ENCODE measurements around the gene UBE2R2. TPM values are rescaled to one million over a fixed set of nuclear protein-coding genes. Genes with fewer than 3 reads are reported as not detected.

The UBE2R2 gene
- total RNA-seq, 1 donor from 2014 or later = 90.1 TPM

- Mint-ChIP-seq H3K4me1 (ENCODE audit: low read depth, unreplicated experiment) (no peaks in the 10 kb centered on the region), H3K36me3 (ENCODE audit: unreplicated experiment) (no peaks in the 10 kb centered on the region), H3K4me3 (ENCODE audit: unreplicated experiment) (no peak overlapping the region), H3K27ac (ENCODE audit: unreplicated experiment) (no peak overlapping the region), H3K9me3 (ENCODE audit: unreplicated experiment) (peaks cover 5% of the 10 kb centered on the region), H3K27me3 (ENCODE audit: unreplicated experiment) (peaks cover 5% of the 10 kb centered on the region)
- TF ChIP-seq, protein P1, sequence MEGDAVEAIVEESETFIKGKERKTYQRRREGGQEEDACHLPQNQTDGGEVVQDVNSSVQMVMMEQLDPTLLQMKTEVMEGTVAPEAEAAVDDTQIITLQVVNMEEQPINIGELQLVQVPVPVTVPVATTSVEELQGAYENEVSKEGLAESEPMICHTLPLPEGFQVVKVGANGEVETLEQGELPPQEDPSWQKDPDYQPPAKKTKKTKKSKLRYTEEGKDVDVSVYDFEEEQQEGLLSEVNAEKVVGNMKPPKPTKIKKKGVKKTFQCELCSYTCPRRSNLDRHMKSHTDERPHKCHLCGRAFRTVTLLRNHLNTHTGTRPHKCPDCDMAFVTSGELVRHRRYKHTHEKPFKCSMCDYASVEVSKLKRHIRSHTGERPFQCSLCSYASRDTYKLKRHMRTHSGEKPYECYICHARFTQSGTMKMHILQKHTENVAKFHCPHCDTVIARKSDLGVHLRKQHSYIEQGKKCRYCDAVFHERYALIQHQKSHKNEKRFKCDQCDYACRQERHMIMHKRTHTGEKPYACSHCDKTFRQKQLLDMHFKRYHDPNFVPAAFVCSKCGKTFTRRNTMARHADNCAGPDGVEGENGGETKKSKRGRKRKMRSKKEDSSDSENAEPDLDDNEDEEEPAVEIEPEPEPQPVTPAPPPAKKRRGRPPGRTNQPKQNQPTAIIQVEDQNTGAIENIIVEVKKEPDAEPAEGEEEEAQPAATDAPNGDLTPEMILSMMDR (IDR thresholded peaks at IDR 0.05; ENCODE audit: partially characterized antibody, unreplicated experiment) = no peak
- no peak for DNase-seq
Measured at GRCh38 chr9:33934188-33934878, 117.4 kb downstream of the UBE2R2 start.

DNA sequence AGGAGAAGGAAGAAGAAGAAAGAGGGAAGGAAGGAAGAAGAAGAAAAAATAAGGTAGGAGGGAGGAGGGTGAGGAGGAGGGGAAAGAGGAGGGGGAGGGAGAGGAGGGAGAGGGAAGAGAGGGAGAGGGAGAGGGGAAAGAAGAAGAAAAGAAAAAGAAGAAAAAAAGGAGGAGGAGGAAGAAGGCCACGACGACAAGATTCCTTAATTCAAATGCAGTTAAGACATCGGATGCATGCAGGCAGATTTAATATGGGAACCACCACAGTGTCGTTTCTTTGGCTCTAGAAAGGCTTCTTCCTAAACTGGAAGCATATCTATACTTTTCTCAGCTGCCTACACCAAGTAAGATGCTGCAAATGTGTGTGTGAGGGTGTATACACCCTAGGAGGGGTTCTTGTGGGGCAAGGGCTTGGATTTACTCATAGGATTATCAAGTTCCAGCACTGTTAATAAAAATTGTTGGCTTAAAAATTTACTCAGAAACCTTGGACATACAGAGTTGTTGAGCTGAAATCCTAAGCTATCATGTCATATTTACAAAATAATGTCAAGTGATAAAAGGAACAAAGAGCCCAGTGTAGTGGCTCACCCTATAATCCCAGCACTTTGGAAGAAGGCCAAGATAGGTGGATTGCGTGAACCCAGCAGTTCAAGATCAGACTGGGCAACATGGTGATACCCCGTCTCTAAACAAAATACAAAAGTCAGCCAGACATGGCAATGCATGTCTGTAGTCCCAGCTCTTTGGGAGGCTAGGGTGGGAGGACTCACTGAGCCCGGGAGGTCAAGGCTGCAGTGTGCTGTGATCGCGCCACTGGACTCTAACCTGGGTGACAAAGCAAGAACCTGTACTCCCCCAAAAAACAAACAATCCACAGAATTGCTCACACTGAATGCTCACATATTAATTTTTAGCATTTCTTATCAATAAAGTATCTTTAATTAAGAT, 123.2 kb downstream of the UBE2R2 start:
- peaks cover 2% of the 10 kb centered on the region for H3K27me3 Mint-ChIP-seq (ENCODE audit: unreplicated experiment)
- TF ChIP-seq, protein P1 (IDR thresholded peaks at IDR 0.05; ENCODE audit: partially characterized antibody, unreplicated experiment) = no peak
- no peaks in the 10 kb centered on the region for H3K4me1 Mint-ChIP-seq (ENCODE audit: low read depth, unreplicated experiment)
- no peak for DNase-seq
- H3K9me3 Mint-ChIP-seq (ENCODE audit: unreplicated experiment) = no peaks in the 10 kb centered on the region
- no peak overlapping the region for H3K4me3 Mint-ChIP-seq (ENCODE audit: unreplicated experiment)
- H3K36me3 Mint-ChIP-seq (ENCODE audit: unreplicated experiment) = no peaks in the 10 kb centered on the region
- no peak overlapping the region for H3K27ac Mint-ChIP-seq (ENCODE audit: unreplicated experiment)

GRCh38 chr9:33942471-33943083, 125.6 kb downstream of the UBE2R2 start:
- Mint-ChIP-seq H3K4me3 (ENCODE audit: unreplicated experiment) (no peak overlapping the region), H3K4me1 (ENCODE audit: low read depth, unreplicated experiment) (no peaks in the 10 kb centered on the region), H3K27me3 (ENCODE audit: unreplicated experiment) (peaks cover 2% of the 10 kb centered on the region), H3K27ac (ENCODE audit: unreplicated experiment) (peak overlapping the region; percentile 28), H3K36me3 (ENCODE audit: unreplicated experiment) (no peaks in the 10 kb centered on the region), H3K9me3 (ENCODE audit: unreplicated experiment) (no peaks in the 10 kb centered on the region)
- TF ChIP-seq, protein P1 (IDR thresholded peaks at IDR 0.05; ENCODE audit: partially characterized antibody, unreplicated experiment) = no peak
- no peak for DNase-seq

GRCh38 chr9:33943389-33943788, 126.4 kb downstream of the UBE2R2 start:
- H3K36me3 Mint-ChIP-seq (ENCODE audit: unreplicated experiment) = no peaks in the 10 kb centered on the region
- H3K27me3 Mint-ChIP-seq (ENCODE audit: unreplicated experiment) = peaks cover 2% of the 10 kb centered on the region
- no peak overlapping the region for H3K27ac Mint-ChIP-seq (ENCODE audit: unreplicated experiment)
- H3K9me3 Mint-ChIP-seq (ENCODE audit: unreplicated experiment) = no peaks in the 10 kb centered on the region
- no peak overlapping the region for H3K4me3 Mint-ChIP-seq (ENCODE audit: unreplicated experiment)
- no peaks in the 10 kb centered on the region for H3K4me1 Mint-ChIP-seq (ENCODE audit: low read depth, unreplicated experiment)
- DNase-seq = no peak
- TF ChIP-seq, protein P1 (IDR thresholded peaks at IDR 0.05; ENCODE audit: partially characterized antibody, unreplicated experiment) = no peak
